IPS DF 19.7 (cell line): ENCODE results near the gene ZBTB25.
"Not testable (repeated sequence)": the region's sequence is repeated elsewhere in the genome, so short reads cannot be mapped to it uniquely, and the experiment has no call there.

ENCODE experiments used
- DNase-seq: peaks from one replicate; pipeline ENCODE4 v3.0.0-alpha.2; 2013; ENCODE audit warnings: low read depth, low spot score

ZBTB25 gene

GRCh38 chr14:64503434-64504309, at the start of gene ZBTB25:
Gene ZBTB25 (minus strand): TSS chr14:64503838. CDS start chr14:64490533, 13,305 bp downstream.
- DNase-seq = peak; percentile 61

- DNase-seq = no peak
Measured at GRCh38 chr14:64550621-64551333, 47.1 kb upstream of the ZBTB25 start.

- no peak for DNase-seq
Measured at GRCh38 chr14:64549791-64550620, 46.4 kb upstream of the ZBTB25 start, which contains the start of gene PPP1R36. Gene PPP1R36 (plus strand): TSS chr14:64549961. CDS start chr14:64549998, 37 bp downstream.

- no peak for DNase-seq
Measured at GRCh38 chr14:64549016-64549415, 45.4 kb upstream of the ZBTB25 start.

GRCh38 chr14:64544607-64545312, 41.1 kb upstream of the ZBTB25 start:
- no peak for DNase-seq

- no peak for DNase-seq
Measured at GRCh38 chr14:64542836-64543201, 39.2 kb upstream of the ZBTB25 start.

- no peak for DNase-seq
Measured at GRCh38 chr14:64541972-64542835, 38.6 kb upstream of the ZBTB25 start.

- no peak for DNase-seq
Measured at GRCh38 chr14:64541261-64541971, 37.8 kb upstream of the ZBTB25 start.

- DNase-seq = peak; percentile 94
Measured at GRCh38 chr14:64540208-64541202, 36.9 kb upstream of the ZBTB25 start, which contains the start of gene HSPA2. Gene HSPA2 (plus strand): TSS chr14:64540741. CDS start chr14:64540850, 109 bp downstream.

- no peak for DNase-seq
Measured at GRCh38 chr14:64536488-64537245, 33.0 kb upstream of the ZBTB25 start.

GRCh38 chr14:64531567-64531966, 27.9 kb upstream of the ZBTB25 start:
- DNase-seq = no peak

GRCh38 chr14:64525354-64525753, 21.7 kb upstream of the ZBTB25 start:
- no peak for DNase-seq

- no peak for DNase-seq
Measured at GRCh38 chr14:64522591-64523355, 19.1 kb upstream of the ZBTB25 start.

GRCh38 chr14:64520699-64521098, 17.1 kb upstream of the ZBTB25 start:
- DNase-seq = no peak

GRCh38 chr14:64518229-64518628, 14.6 kb upstream of the ZBTB25 start:
- DNase-seq = no peak

GRCh38 chr14:64517667-64518066, 14.0 kb upstream of the ZBTB25 start:
- not testable (repeated sequence) for DNase-seq

- no peak for DNase-seq
Measured at GRCh38 chr14:64516969-64517368, 13.3 kb upstream of the ZBTB25 start.
